ENCODE results near the gene GJD4.

GJD4 gene

GRCh38 chr10:35632027-35632426, 26.9 kb downstream of the GJD4 start:
- no peak for DNase-seq

- peak in 1 of 2 experiments; percentile 50 for DNase-seq
These were observed 28.2 kb downstream of the GJD4 start for GRCh38 chr10:35633006-35633980.

GRCh38 chr10:35635576-35635975, 30.4 kb downstream of the GJD4 start:
- DNase-seq = peak; percentile 57 to 68

- DNase-seq = no peak
These were observed 31.8 kb downstream of the GJD4 start for GRCh38 chr10:35636956-35637355.

GRCh38 chr10:35637462-35637861, 32.3 kb downstream of the GJD4 start:
- peak in 1 of 2 experiments; percentile 21 for DNase-seq

- DNase-seq = no peak
These were observed 33.0 kb downstream of the GJD4 start for GRCh38 chr10:35638101-35638500.

GRCh38 chr10:35639021-35639727, 34.0 kb downstream of the GJD4 start:
- peak in 1 of 2 experiments; percentile 32 for DNase-seq

- DNase-seq = peak in 1 of 2 experiments; percentile 40
These were observed 34.7 kb downstream of the GJD4 start for GRCh38 chr10:35639728-35640401.

- DNase-seq = peak in 1 of 2 experiments; percentile 40
These were observed 35.3 kb downstream of the GJD4 start for GRCh38 chr10:35640474-35640873.

- peak in 1 of 2 experiments; percentile 43 for DNase-seq
These were observed 36.0 kb downstream of the GJD4 start for GRCh38 chr10:35640951-35641675.

- DNase-seq = no peak
These were observed 36.5 kb downstream of the GJD4 start for GRCh38 chr10:35641676-35642034.

GRCh38 chr10:35642035-35642792, 37.1 kb downstream of the GJD4 start, which contains the start of gene FZD8:
FZD8 (minus strand) TSS chr10:35642296; CDS start chr10:35641429, 867 bp downstream.
- peak; percentile 53 to 72 for DNase-seq

- no peak for DNase-seq
These were observed 37.6 kb downstream of the GJD4 start for GRCh38 chr10:35642793-35643114.

- peak in 1 of 2 experiments; percentile 33 for DNase-seq
These were observed 38.3 kb downstream of the GJD4 start for GRCh38 chr10:35643151-35644049.

GRCh38 chr10:35644050-35644950, 39.2 kb downstream of the GJD4 start:
- DNase-seq = peak in 1 of 2 experiments; percentile 3

- DNase-seq = no peak
These were observed 45.8 kb downstream of the GJD4 start for GRCh38 chr10:35650894-35651293.

- no peak for DNase-seq
These were observed 47.7 kb downstream of the GJD4 start for GRCh38 chr10:35652824-35653223.

- DNase-seq = no peak
These were observed 52.5 kb downstream of the GJD4 start for GRCh38 chr10:35657621-35658020.

All from NCI-H524 (cell line).